Measurements from ENCODE around the gene ZNF276.

ZNF276 gene

DNA sequence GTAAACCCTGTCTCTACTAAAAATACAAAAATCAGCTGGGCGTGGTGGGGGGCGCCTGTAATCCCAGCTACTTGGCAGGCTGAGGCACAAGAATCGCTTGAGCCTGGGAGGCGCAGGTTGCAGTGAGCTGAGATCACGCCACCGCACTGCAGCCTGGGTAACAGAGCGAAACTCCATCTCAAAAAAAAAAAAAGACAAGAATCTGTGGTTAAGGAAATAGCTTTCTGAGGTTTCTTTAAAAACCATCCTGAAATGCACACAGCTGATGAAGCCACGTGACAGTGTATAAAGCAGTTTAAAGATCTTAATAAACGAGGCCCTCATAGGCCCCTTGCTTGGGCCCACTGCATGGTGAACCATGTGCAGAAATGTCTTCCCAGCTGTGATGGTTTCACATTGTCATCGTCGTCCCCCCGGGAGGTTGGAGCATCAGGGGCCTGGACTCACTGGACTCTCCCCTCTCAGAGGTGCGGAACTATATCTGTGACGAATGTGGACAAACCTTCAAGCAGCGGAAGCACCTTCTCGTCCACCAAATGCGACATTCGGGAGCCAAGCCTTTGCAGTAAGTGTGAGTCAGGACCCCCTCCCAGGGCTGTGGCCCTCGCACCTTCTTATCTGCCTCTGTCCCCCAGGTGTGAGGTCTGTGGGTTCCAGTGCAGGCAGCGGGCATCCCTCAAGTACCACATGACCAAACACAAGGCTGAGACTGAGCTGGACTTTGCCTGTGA lies 16.2 kb downstream of the ZNF276 start:
- CTCF ChIA-PET: no interaction called here
- no peak for DNase-seq (ENCODE audit: extremely low spot score)
- TF ChIP-seq SP1 (IDR thresholded peaks at IDR 0.05): no peak
- no peak for TF ChIP-seq FOXA1 (IDR thresholded peaks at IDR 0.05)
- TF ChIP-seq CTBP1 (IDR thresholded peaks at IDR 0.05; ENCODE audit: borderline replicate concordance): no peak
- TF ChIP-seq PKNOX1 (IDR thresholded peaks at IDR 0.05): no peak
- no peak for TF ChIP-seq BHLHE40 (IDR thresholded peaks at IDR 0.05; ENCODE audit: borderline replicate concordance)
- no peak for TF ChIP-seq ELF4 (IDR thresholded peaks at IDR 0.05)
- TF ChIP-seq SUZ12 (IDR thresholded peaks at IDR 0.05): no peak
- no peak for TF ChIP-seq ZNF384 (IDR thresholded peaks at IDR 0.05)
- TF ChIP-seq TARDBP (IDR thresholded peaks at IDR 0.05): no peak
- TF ChIP-seq LEF1 (IDR thresholded peaks at IDR 0.05; ENCODE audit: borderline replicate concordance): no peak
- no peak for TF ChIP-seq ARNT (IDR thresholded peaks at IDR 0.05)
- POLR2A ChIA-PET: interaction anchor here (1.4 kb wide), 1 partner anchor 11 kb away, joined by 3 read pairs; no protein-coding TSS in a partner anchor

GRCh38 chr16:89738072-89738377 lies 16.7 kb downstream of the ZNF276 start:
- ChIA-PET POLR2A (interaction anchor here (1.4 kb wide), 1 partner anchor 11 kb away, joined by 3 read pairs; no protein-coding TSS in a partner anchor), CTCF (no interaction called here)
- TF ChIP-seq PKNOX1 (IDR thresholded peaks at IDR 0.05): no peak
- TF ChIP-seq SUZ12 (IDR thresholded peaks at IDR 0.05): no peak
- no peak for TF ChIP-seq FOXK2 (IDR thresholded peaks at IDR 0.05)
- TF ChIP-seq CTBP1 (IDR thresholded peaks at IDR 0.05; ENCODE audit: borderline replicate concordance): no peak
- TF ChIP-seq BHLHE40 (IDR thresholded peaks at IDR 0.05; ENCODE audit: borderline replicate concordance): no peak
- no peak for TF ChIP-seq ELF4 (IDR thresholded peaks at IDR 0.05)
- TF ChIP-seq FOXM1 (IDR thresholded peaks at IDR 0.05; ENCODE audit: borderline replicate concordance): no peak
- TF ChIP-seq TARDBP (IDR thresholded peaks at IDR 0.05): no peak
- TF ChIP-seq HDGF (IDR thresholded peaks at IDR 0.05; ENCODE audit: borderline replicate concordance): no peak
- no peak for TF ChIP-seq NFRKB (IDR thresholded peaks at IDR 0.05)
- TF ChIP-seq ARNT (IDR thresholded peaks at IDR 0.05): no peak
- TF ChIP-seq FOXA1 (IDR thresholded peaks at IDR 0.05): no peak
- TF ChIP-seq L3MBTL2 (conservative IDR thresholded peaks at IDR 0.05): no peak
- TF ChIP-seq ZNF384 (IDR thresholded peaks at IDR 0.05): no peak
- DNase-seq (ENCODE audit: extremely low spot score): no peak

GRCh38 chr16:89738538-89739317 lies 17.4 kb downstream of the ZNF276 start:
- CTCF ChIA-PET: interaction anchor here (0.9 kb wide), 1 partner anchor 33 kb away, joined by 3 read pairs; no protein-coding TSS in a partner anchor
- POLR2A ChIA-PET: interaction anchor here (1.3 to 1.4 kb wide), 2 partner anchors 10 to 33 kb away, joined by 3 to 4 read pairs; no protein-coding TSS in a partner anchor
- TF ChIP-seq FOXK2 (IDR thresholded peaks at IDR 0.05) (no peak), FOXA1 (IDR thresholded peaks at IDR 0.05) (no peak), ARNT (IDR thresholded peaks at IDR 0.05) (no peak), ZNF384 (IDR thresholded peaks at IDR 0.05) (no peak), TARDBP (IDR thresholded peaks at IDR 0.05) (no peak), HDGF (IDR thresholded peaks at IDR 0.05; ENCODE audit: borderline replicate concordance) (no peak), PKNOX1 (IDR thresholded peaks at IDR 0.05) (no peak), L3MBTL2 (conservative IDR thresholded peaks at IDR 0.05) (no peak), LEF1 (IDR thresholded peaks at IDR 0.05; ENCODE audit: borderline replicate concordance) (no peak)
- DNase-seq (ENCODE audit: extremely low spot score): no peak

DNA sequence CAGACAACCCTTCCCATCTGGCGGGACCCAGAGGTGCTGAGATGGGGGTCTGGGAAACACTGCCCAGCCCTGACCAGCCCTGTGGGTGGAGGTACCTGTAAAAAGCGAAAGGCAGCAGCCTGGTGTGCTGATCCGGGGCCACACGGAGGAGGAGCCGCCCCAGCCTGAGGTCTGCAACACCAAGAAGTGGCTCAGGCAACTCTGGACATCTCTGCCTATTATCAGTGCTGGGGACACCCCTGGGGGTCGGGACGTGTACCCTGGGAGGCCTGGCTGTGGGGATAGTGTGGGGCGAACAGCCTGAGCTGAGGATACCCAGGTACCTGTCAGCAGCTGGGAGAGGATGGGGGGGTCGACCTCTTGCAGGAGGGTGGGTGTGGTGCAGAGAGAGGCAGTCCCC lies 18.0 kb downstream of the ZNF276 start:
- ChIA-PET POLR2A (interaction anchor here (1.3 kb wide), 1 partner anchor 33 kb away, joined by 4 read pairs; no protein-coding TSS in a partner anchor), CTCF (interaction anchor here (0.9 kb wide), 1 partner anchor 33 kb away, joined by 3 read pairs; no protein-coding TSS in a partner anchor)
- DNase-seq (ENCODE audit: extremely low spot score): no peak
- TF ChIP-seq TARDBP (IDR thresholded peaks at IDR 0.05): no peak
- TF ChIP-seq ZNF384 (IDR thresholded peaks at IDR 0.05): no peak
- TF ChIP-seq FOXK2 (IDR thresholded peaks at IDR 0.05): no peak
- no peak for TF ChIP-seq LEF1 (IDR thresholded peaks at IDR 0.05; ENCODE audit: borderline replicate concordance)
- TF ChIP-seq BHLHE40 (IDR thresholded peaks at IDR 0.05; ENCODE audit: borderline replicate concordance): no peak
- no peak for TF ChIP-seq PKNOX1 (IDR thresholded peaks at IDR 0.05)
- no peak for TF ChIP-seq FOXM1 (IDR thresholded peaks at IDR 0.05; ENCODE audit: borderline replicate concordance)
- TF ChIP-seq SP1 (IDR thresholded peaks at IDR 0.05): no peak
- no peak for TF ChIP-seq CTBP1 (IDR thresholded peaks at IDR 0.05; ENCODE audit: borderline replicate concordance)
- no peak for TF ChIP-seq ELF4 (IDR thresholded peaks at IDR 0.05)
- TF ChIP-seq HDGF (IDR thresholded peaks at IDR 0.05; ENCODE audit: borderline replicate concordance): no peak
- TF ChIP-seq L3MBTL2 (conservative IDR thresholded peaks at IDR 0.05): no peak
- no peak for TF ChIP-seq NFRKB (IDR thresholded peaks at IDR 0.05)
- TF ChIP-seq SUZ12 (IDR thresholded peaks at IDR 0.05): no peak
- TF ChIP-seq FOXA1 (IDR thresholded peaks at IDR 0.05): no peak
- TF ChIP-seq ARNT (IDR thresholded peaks at IDR 0.05): no peak

Measured in HEK293T (cell line).